SK-N-SH (cell line): ENCODE measurements around the gene MAGI2. TPM values are rescaled to one million over a fixed set of nuclear protein-coding genes. Genes with fewer than 3 reads are reported as not detected.

Source experiments
- CTCF ChIA-PET: fragments of 300-600, 350-600 bp; formaldehyde crosslinking; extraction: SDS; loops from one replicate; lab custom pipeline; 2021; lab: Yijun Ruan, JAX
- POLR2A ChIA-PET: fragments of 350-600 bp; sonication (Branson Sonifier 250); formaldehyde crosslinking; extraction: SDS; loops from one replicate; lab custom pipeline; 2020; ENCODE audit warnings: antibody characterized with exemption, inconsistent platforms; lab: Yijun Ruan, JAX
- DNase-seq: peaks from one replicate; pipeline ENCODE4 v3.0.0; 2012
- H2AFZ ChIP-seq: fragments of 200-600 bp; sonication (generic); 2 replicates; pipeline ENCODE4 v1.8.1; 2016; ENCODE audit warnings: antibody characterized with exemption, mild to moderate bottlenecking, low read depth
- H3F3A ChIP-seq: fragments of 200-600 bp; sonication (generic); replicated peaks from 2 replicates; pipeline ENCODE3; 2016; ENCODE audit warnings: antibody characterized with exemption, mild to moderate bottlenecking; ENCODE audit not compliant: insufficient read depth
- H3K27ac ChIP-seq, 2 experiments: fragments of 200-500 bp in 1 of 2; fragments of 200-600 bp in 1 of 2; sonication (Bioruptor generic) in 1 of 2; sonication (generic), shearing (Covaris generic) in 1 of 2; 2 replicates each; pipeline versions ENCODE4 v1.5.1 to v1.6.1; 2014 to 2016; ENCODE audit warnings: low read depth in 2 of 2, inconsistent platforms in 1 of 2, low read length in 1 of 2, mild to moderate bottlenecking in 1 of 2, mixed read lengths in 1 of 2
- H3K27me3 ChIP-seq: fragments of 200-600 bp; sonication (generic), shearing (Covaris generic); 2 replicates; pipeline ENCODE4 v1.6.1; 2016; ENCODE audit warnings: mixed run types; ENCODE audit not compliant: insufficient read depth
- H3K36me3 ChIP-seq, 2 experiments: fragments of 200-500 bp in 1 of 2; fragments of 200-600 bp in 1 of 2; sonication (Bioruptor generic) in 1 of 2; sonication (generic) in 1 of 2; replicated peaks in 1 of 2; 2 replicates each; pipeline versions ENCODE3 to v1.5.1; 2014 to 2016; ENCODE audit warnings: low read length in 1 of 2, mild to moderate bottlenecking in 1 of 2; ENCODE audit not compliant: insufficient read depth in 2 of 2, control insufficient read depth in 1 of 2
- H3K4me1 ChIP-seq, 2 experiments: fragments of 200-500 bp in 1 of 2; fragments of 200-600 bp in 1 of 2; sonication (Bioruptor generic) in 1 of 2; sonication (generic), shearing (Covaris generic) in 1 of 2; 2 replicates each; pipeline versions ENCODE4 v1.5.1 to v1.6.1; 2014 to 2016; ENCODE audit warnings: low read depth in 1 of 2, low read length in 1 of 2, mixed run types in 1 of 2; ENCODE audit not compliant: insufficient read depth in 2 of 2, control insufficient read depth in 1 of 2
- H3K4me2 ChIP-seq: fragments of 200-600 bp; sonication (generic), shearing (Covaris generic); 2 replicates; pipeline ENCODE4 v1.6.1; 2017; ENCODE audit warnings: mixed run types
- H3K4me3 ChIP-seq, 2 experiments: fragments of 200-500 bp in 1 of 2; fragments of 200-600 bp in 1 of 2; sonication (Bioruptor generic) in 1 of 2; sonication (generic), shearing (Covaris generic) in 1 of 2; 2 replicates each; pipeline versions ENCODE4 v1.5.1 to v1.8.1; 2014 to 2016; ENCODE audit warnings: low read depth in 2 of 2, inconsistent platforms in 1 of 2, low read length in 1 of 2, mild to moderate bottlenecking in 1 of 2, mixed read lengths in 1 of 2, moderate library complexity in 1 of 2
- H3K79me2 ChIP-seq: fragments of 200-600 bp; sonication (generic); 2 replicates; pipeline ENCODE4 v1.8.1; 2017; ENCODE audit warnings: mild to moderate bottlenecking; ENCODE audit not compliant: insufficient read depth
- H3K9ac ChIP-seq: fragments of 200-600 bp; sonication (generic); 2 replicates; pipeline ENCODE4 v1.6.1; 2017; ENCODE audit warnings: mixed run types
- H3K9me2 ChIP-seq: fragments of 200-600 bp; sonication (generic); 2 replicates; pipeline ENCODE4 v1.6.1; 2017; ENCODE audit warnings: mixed run types
- H3K9me3 ChIP-seq: fragments of 200-600 bp; sonication (generic); 2 replicates; pipeline ENCODE4 v1.6.1; 2017; ENCODE audit warnings: mixed run types, mild to moderate bottlenecking, moderate library complexity
- H4K20me1 ChIP-seq: fragments of 200-600 bp; sonication (generic); 2 replicates; pipeline ENCODE4 v1.6.1; 2017; ENCODE audit warnings: mild to moderate bottlenecking, mixed run types; ENCODE audit not compliant: insufficient read depth
- CHD2 ChIP-seq: fragments of 150-350 bp; IDR thresholded peaks from 2 replicates; pipeline ENCODE4 v1.6.1; 2018; ENCODE audit warnings: low read length; ENCODE audit not compliant: partially characterized antibody
- EP300 ChIP-seq, 2 experiments: IDR thresholded peaks; 2 replicates each; pipeline versions ENCODE4 v1.4.0 to v1.6.1; 2012; ENCODE audit warnings: borderline replicate concordance in 1 of 2, low read depth in 1 of 2, low read length in 1 of 2
- FOSL2 ChIP-seq: IDR thresholded peaks from 2 replicates; pipeline ENCODE4 v1.4.0; 2012; ENCODE audit warnings: low read depth, mild to moderate bottlenecking, moderate library complexity, borderline replicate concordance
- GABPA ChIP-seq: IDR thresholded peaks from 2 replicates; pipeline ENCODE4 v1.4.0; 2012; ENCODE audit warnings: low read depth, mild to moderate bottlenecking
- JUND ChIP-seq: IDR thresholded peaks from 2 replicates; pipeline ENCODE4 v1.4.0; 2012
- MEF2A ChIP-seq: IDR thresholded peaks from 2 replicates; pipeline ENCODE4 v1.4.0; 2012; ENCODE audit warnings: low read depth, borderline replicate concordance
- MXI1 ChIP-seq: IDR thresholded peaks from 2 replicates; pipeline ENCODE4 v1.6.1; 2012; ENCODE audit warnings: mild to moderate bottlenecking, low read depth, low read length, improper control_type of control experiment
- NFIC ChIP-seq: IDR thresholded peaks from 2 replicates; pipeline ENCODE4 v1.4.0; 2012; ENCODE audit warnings: borderline replicate concordance
- NRF1 ChIP-seq: IDR thresholded peaks from 2 replicates; pipeline ENCODE4 v1.6.1; 2012; ENCODE audit warnings: low read depth, mild to moderate bottlenecking, low read length
- POLR2AphosphoS5 ChIP-seq: IDR thresholded peaks from 2 replicates; pipeline ENCODE4 v1.6.1; 2012; ENCODE audit warnings: low read depth, low read length
- RAD21 ChIP-seq: IDR thresholded peaks from 2 replicates; pipeline ENCODE4 v1.6.1; 2012; ENCODE audit warnings: mild to moderate bottlenecking, low read length
- RCOR1 ChIP-seq: fragments of 150-350 bp; IDR thresholded peaks from 2 replicates; pipeline ENCODE4 v1.6.1; 2017; ENCODE audit warnings: antibody characterized with exemption, low read length
- TCF12 ChIP-seq: IDR thresholded peaks from 2 replicates; pipeline ENCODE4 v1.4.0; 2012
- TEAD4 ChIP-seq: IDR thresholded peaks from 2 replicates; pipeline ENCODE4 v1.4.0; 2012; ENCODE audit warnings: mild to moderate bottlenecking, borderline replicate concordance; ENCODE audit not compliant: insufficient read depth
- YY1 ChIP-seq: IDR thresholded peaks from 2 replicates; pipeline ENCODE4 v1.4.0; 2012; ENCODE audit warnings: low read depth, mild to moderate bottlenecking
- WGBS: methylation state at CpG from one replicate; pipeline ENCODE4 v1.1.6; 2017; ENCODE audit warnings: low lambda C conversion rate; 5-methylcytosine and 5-hydroxymethylcytosine counted together
- polyA plus RNA-seq, 3 experiments: library from polyadenylated mRNA; depleted of rRNA; stranded (reverse); fragments of >200 nt; gene quantifications; 2 replicates each; pipeline ENCODE4 v1.2.3, GENCODE V29; 2012
- TF ChIP-seq, protein P1 (sequence below): IDR thresholded peaks from 2 replicates; pipeline ENCODE4 v1.4.0; 2012; ENCODE audit warnings: low read depth
- TF ChIP-seq, protein P2 (sequence below): IDR thresholded peaks from 2 replicates; pipeline ENCODE4; 2012
- TF ChIP-seq, protein P3 (sequence below): fragments of 200-600 bp; sonication (generic); IDR thresholded peaks from 2 replicates; pipeline ENCODE4 v1.6.1; 2017; ENCODE audit warnings: antibody characterized with exemption, mild to moderate bottlenecking, moderate library complexity

Gene MAGI2
- polyA plus RNA-seq, 1 of the 3 experiments (the other 2 are of a cell fraction) = 1.1 TPM

DNA sequence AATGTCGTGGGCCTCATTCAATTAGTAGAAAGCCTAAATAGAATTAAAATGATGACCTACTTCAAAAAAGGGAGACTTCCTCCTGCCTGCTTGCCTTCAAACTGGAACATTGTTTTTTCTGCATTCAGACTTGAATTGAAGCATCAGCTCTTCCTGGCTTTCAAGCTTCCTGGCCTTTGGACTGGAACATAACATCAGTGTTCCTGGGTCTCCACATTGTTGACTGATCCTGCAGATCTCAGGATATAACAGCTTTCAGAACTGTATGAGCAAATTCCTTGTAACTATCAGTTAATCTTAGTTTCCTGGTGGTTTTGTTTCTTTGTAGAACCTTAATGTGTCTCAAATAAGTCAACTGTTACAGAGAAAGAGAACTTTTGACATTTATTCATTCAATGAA, 18.6 kb downstream of the MAGI2 start:
- H3K27me3 ChIP-seq = no peaks in the 10 kb centered on the region
- ChIA-PET POLR2A (no interaction called here), CTCF (no interaction called here)
- H4K20me1 ChIP-seq = no peaks in the 10 kb centered on the region
- H3K9me3 ChIP-seq = 0 out of 2 replicates have a peak, but pooled peaks cover 8% of the 10 kb centered on the region
- H3K79me2 ChIP-seq = no peaks in the 10 kb centered on the region; the same call in 1 of the 2 replicates
- H3K4me1 ChIP-seq = peaks cover 0 to 6% of the 10 kb centered on the region in 2 experiments; a peak in 1 of 4 replicates
- H3K9ac ChIP-seq = no peak overlapping the region
- no peaks in the 10 kb centered on the region for H3K36me3 ChIP-seq
- DNase-seq = no peak
- H3F3A ChIP-seq = peaks cover 20% of the 10 kb centered on the region
- H2AFZ ChIP-seq = no peak overlapping the region
- 0% methylated on average over 1 of the region's 1 CpG for WGBS
- no peaks in the 10 kb centered on the region for H3K9me2 ChIP-seq
- H3K4me3 ChIP-seq = no peak overlapping the region
- TF ChIP-seq, protein P1, sequence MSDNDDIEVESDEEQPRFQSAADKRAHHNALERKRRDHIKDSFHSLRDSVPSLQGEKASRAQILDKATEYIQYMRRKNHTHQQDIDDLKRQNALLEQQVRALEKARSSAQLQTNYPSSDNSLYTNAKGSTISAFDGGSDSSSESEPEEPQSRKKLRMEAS = no peak
- TF ChIP-seq, protein P2, sequence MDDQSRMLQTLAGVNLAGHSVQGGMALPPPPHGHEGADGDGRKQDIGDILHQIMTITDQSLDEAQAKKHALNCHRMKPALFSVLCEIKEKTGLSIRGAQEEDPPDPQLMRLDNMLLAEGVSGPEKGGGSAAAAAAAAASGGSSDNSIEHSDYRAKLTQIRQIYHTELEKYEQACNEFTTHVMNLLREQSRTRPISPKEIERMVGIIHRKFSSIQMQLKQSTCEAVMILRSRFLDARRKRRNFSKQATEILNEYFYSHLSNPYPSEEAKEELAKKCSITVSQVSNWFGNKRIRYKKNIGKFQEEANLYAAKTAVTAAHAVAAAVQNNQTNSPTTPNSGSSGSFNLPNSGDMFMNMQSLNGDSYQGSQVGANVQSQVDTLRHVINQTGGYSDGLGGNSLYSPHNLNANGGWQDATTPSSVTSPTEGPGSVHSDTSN = no peak; the same call in 1 of the 2 replicates
- TF ChIP-seq JUND (peak; percentile 41; the same call in 1 of the 2 replicates), NRF1 (no peak), POLR2AphosphoS5 (peak; percentile 43; the same call in 1 of the 2 replicates), RCOR1 (no peak), MXI1 (no peak), YY1 (no peak), MEF2A (no peak), EP300 (IDR thresholded peaks at IDR 0.05; ENCODE audit: borderline replicate concordance in 1 of 2, low read depth in 1 of 2, low read length in 1 of 2) (peak in 1 of 2 experiments; percentile 31; a peak in 1 of 4 replicates), TEAD4 (peak; percentile 14; the same call in 1 of the 2 replicates)
- TF ChIP-seq, protein P3, sequence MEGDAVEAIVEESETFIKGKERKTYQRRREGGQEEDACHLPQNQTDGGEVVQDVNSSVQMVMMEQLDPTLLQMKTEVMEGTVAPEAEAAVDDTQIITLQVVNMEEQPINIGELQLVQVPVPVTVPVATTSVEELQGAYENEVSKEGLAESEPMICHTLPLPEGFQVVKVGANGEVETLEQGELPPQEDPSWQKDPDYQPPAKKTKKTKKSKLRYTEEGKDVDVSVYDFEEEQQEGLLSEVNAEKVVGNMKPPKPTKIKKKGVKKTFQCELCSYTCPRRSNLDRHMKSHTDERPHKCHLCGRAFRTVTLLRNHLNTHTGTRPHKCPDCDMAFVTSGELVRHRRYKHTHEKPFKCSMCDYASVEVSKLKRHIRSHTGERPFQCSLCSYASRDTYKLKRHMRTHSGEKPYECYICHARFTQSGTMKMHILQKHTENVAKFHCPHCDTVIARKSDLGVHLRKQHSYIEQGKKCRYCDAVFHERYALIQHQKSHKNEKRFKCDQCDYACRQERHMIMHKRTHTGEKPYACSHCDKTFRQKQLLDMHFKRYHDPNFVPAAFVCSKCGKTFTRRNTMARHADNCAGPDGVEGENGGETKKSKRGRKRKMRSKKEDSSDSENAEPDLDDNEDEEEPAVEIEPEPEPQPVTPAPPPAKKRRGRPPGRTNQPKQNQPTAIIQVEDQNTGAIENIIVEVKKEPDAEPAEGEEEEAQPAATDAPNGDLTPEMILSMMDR = no peak
- H3K27ac ChIP-seq = peak overlapping the region; percentile 47 to 66; a peak in 3 of 4 replicates
- H3K4me2 ChIP-seq = peak overlapping the region; percentile 6; the same call in 1 of the 2 replicates

DNA sequence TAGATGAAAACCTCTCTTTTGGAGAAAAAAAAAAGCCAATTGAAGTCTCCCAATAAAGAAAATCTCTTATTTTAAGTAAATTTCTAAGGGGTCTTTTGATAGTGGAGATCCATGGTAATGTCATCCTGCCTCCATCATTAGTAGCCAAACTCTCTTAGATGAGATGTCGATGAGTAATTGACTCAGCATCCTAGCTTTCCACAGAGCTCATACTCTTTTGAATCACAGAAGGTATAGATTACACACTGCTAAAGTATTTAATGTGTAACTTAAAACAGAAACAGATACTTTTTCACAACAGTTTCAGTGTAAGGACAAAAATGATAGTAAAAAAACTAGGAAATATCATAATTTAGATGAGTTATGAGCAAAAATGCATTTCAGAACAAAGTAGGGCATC, 19.4 kb downstream of the MAGI2 start:
- Histone ChIP-seq H4K20me1 (no peaks in the 10 kb centered on the region), H3K9me2 (no peaks in the 10 kb centered on the region), H3K79me2 (no peaks in the 10 kb centered on the region; the same call in 1 of the 2 replicates), H3K36me3 (no peaks in the 10 kb centered on the region), H2AFZ (no peak overlapping the region), H3K4me2 (peak overlapping the region; percentile 6; the same call in 1 of the 2 replicates), H3F3A (peaks cover 20% of the 10 kb centered on the region), H3K27ac (peak overlapping the region in 1 of 2 experiments; percentile 66; a peak in 2 of 4 replicates), H3K4me3 (no peak overlapping the region), H3K9ac (no peak overlapping the region; the same call in 1 of the 2 replicates), H3K4me1 (peaks cover 0 to 5% of the 10 kb centered on the region in 2 experiments; a peak in 1 of 4 replicates), H3K27me3 (no peaks in the 10 kb centered on the region), H3K9me3 (0 out of 2 replicates have a peak, but pooled peaks cover 8% of the 10 kb centered on the region)
- POLR2A ChIA-PET = no interaction called here
- TF ChIP-seq TCF12 (peak; percentile 71), POLR2AphosphoS5 (peak; percentile 21; the same call in 1 of the 2 replicates), NFIC (0 out of 2 replicates have a peak, but pooled peaks have one; percentile 22), RAD21 (no peak), EP300 (IDR thresholded peaks at IDR 0.05; ENCODE audit: borderline replicate concordance in 1 of 2, low read depth in 1 of 2, low read length in 1 of 2) (peak in 1 of 2 experiments; percentile 35; a peak in 1 of 4 replicates), CHD2 (no peak), GABPA (no peak), JUND (peak; percentile 59), FOSL2 (peak; percentile 87)
- TF ChIP-seq, protein P2 = peak; percentile 68
- 42% methylated on average over 1 of the region's 1 CpG for WGBS
- CTCF ChIA-PET = no interaction called here
- DNase-seq = no peak
